GM18511 (cell line): ENCODE results near the gene CRIP2.

ENCODE experiments used
- ATAC-seq: cut with Tn5 transposase; IDR thresholded peaks from one replicate; pipeline ENCODE4 v1.9.1; 2021; ENCODE audit warnings: mild to moderate bottlenecking, moderate library complexity; ENCODE audit not compliant: unreplicated experiment

Gene CRIP2

DNA sequence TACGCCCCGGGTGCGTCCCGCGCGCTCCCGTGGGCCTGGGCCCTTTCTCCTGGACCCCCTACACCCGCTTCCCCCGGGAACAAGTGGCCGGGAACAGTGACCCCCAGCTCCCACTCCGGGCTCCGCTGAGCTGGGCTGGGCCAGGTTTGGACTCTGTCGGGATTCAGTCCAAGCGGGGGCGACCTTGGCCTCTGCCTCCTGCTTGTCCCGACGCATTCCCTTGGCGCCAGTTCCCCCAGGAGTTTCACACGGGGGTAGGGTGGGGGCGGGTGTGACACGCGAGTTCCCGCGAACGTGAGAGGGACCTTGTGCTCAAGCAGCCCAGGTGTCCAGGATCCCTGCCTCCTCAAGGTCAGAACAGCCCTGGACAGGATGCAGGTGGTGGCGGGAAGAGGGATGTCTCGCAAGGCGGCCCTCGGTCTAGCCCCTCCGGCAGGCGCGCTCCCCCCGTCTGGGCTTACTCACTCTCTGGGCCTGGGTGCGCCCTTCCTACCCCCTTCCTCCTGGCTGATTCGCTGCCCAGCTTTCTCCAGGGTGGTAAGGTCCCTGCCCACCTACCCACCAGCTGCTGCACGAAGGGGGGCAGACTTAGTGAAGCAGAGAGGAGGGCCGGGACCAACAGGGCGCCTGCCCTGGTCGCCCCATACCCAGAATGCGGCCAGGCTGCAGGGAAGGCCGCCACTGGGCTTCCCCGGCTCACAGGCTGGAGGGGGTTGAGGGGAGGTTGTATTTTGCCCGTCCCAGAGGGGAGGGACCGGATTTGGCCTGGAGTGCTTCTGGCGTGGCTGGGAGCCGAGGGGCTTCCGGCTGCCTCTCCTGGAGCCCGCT, 862 bp downstream of the CRIP2 start:
- ATAC-seq = no peak

DNA sequence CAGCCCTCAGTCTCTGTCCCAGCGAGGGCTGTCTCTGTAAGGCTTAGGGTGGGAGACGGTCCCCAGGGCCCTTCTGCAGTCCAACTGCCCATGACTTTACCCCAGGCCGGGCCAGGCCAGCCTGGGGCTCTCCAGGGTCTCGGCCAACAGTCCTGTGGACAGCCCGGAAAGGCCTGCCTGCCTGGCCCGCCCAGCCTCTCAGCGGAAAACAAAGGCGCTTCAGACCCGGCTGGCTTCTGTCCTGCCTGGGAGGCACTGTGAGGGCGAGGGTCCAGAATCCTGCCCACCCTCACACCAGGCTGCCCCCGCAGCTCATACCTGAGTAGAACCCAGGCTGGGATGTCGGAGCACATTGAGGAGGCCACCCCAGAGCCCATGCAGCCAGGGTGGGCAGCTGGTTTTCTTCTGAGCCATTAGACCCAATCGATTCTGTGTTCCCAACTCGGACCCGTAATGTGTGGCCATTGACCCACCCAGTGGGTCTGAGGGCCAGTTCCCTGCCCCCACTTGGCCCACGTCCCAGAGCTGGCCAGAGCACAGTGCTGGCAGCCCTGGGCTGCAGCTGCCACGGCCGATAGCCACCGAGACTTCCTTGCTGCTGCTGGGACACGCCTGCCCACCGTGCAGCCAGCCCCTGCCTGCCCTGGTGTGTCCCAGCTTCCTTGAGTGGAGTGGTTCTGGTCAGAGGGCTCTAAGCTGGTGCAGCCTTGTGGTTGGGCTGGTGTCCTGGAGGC, 1.6 kb downstream of the CRIP2 start:
- ATAC-seq = no peak

DNA sequence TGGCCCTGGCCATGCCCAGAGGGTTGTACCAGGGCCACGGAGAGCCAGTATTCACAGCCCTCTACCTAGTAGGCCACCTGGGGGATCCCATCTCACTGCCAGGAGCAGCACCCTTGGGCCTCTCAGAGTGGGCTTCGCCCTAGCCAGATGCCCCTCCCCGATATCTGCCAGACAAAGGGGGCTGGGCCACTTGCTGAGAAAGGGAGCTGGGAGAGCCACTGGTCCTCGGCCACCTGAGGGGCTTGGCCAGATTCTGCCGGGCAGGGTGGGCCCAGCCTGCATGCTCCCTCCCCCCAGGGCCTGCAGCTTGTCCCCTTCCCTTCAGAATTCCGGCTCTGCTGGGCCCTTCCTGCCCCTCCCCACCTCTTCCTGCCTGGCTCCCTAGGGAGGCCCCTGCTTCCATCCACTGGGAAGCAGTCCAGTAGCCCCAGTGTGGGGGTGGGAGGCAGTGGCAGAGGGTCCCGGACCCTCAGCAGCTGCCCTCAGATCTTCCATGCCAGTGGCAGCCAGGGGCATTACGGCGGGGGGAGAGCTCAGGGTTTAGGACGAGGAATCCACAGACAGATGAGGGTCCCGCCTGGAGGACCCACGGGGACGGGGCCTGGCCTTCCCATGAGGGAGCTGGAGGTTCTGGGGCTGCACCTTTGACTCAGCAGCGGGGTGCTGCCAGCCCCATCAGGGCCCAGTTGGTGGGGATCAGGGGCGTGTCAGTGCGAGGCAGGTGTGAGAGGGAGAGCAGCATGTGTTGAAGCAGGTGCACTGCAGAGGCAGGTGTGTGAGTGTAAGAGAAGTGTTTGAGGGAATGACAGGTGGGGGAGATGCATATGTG, 2.4 kb downstream of the CRIP2 start:
- ATAC-seq = no peak

DNA sequence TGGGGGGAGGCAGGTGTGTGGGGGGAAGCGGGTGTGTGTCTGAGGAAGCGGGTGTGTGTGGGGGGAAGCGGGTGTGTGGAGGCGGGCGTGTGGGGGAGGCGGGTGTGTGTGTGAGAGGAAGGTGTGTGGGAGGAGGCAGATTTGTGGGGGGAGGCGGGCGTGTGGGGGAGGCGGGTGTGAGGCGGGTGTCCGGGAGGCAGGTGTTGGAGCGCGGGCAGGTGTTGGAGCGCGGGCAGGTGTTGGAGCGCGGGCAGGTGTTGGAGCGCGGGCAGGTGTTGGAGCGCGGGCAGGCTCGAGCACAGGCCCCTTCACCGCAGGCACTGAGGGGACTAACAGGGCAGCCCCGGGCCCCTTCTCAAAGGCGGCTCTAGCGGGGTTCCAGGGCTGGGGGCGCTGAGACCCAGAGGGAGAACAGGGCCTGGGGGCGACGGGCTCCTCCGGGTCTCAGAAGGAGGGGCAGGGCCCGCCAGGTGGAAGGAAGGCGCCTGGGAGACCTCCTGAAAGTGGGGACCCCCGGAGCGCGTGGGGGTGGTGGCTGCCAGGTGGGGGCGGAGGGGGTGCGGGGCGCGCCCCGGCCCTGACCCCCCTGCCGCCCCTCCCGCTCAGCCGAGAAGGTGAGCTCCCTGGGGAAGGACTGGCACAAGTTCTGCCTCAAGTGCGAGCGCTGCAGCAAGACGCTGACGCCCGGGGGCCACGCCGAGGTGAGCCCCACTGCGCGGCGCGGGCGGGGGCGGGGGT, 3.2 kb downstream of the CRIP2 start:
- no peak for ATAC-seq

DNA sequence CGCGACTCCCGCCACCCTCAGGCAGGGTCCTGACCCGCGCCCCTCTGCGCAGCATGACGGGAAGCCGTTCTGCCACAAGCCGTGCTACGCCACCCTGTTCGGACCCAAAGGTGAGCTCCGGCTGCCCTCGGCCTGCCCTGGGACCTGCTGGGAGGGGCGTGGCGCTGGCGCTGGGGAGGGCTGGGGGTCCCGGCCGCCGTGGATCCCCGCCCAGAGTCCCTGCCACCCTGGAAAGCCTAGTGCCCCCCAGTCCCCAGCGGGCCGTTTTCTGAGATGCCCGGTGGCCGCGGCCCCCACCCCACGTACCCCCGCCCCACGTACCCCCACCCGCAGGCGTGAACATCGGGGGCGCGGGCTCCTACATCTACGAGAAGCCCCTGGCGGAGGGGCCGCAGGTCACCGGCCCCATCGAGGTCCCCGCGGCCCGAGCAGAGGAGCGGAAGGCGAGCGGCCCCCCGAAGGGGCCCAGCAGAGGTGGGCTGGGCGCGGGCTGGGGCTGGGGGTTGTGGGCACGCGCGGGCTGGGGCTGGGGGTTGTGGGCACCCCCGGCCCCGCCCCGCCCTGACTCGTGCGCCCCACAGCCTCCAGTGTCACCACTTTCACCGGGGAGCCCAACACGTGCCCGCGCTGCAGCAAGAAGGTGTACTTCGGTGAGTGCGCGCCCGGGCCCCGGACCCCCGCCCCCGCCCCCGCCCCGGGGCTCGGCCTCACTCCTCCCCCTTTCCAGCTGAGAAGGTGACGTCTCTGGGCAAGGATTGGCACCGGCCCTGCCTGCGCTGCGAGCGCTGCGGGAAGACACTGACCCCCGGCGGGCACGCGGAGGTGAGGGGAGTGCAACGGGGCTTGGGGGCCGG, 4.0 kb downstream of the CRIP2 start:
- no peak for ATAC-seq

DNA sequence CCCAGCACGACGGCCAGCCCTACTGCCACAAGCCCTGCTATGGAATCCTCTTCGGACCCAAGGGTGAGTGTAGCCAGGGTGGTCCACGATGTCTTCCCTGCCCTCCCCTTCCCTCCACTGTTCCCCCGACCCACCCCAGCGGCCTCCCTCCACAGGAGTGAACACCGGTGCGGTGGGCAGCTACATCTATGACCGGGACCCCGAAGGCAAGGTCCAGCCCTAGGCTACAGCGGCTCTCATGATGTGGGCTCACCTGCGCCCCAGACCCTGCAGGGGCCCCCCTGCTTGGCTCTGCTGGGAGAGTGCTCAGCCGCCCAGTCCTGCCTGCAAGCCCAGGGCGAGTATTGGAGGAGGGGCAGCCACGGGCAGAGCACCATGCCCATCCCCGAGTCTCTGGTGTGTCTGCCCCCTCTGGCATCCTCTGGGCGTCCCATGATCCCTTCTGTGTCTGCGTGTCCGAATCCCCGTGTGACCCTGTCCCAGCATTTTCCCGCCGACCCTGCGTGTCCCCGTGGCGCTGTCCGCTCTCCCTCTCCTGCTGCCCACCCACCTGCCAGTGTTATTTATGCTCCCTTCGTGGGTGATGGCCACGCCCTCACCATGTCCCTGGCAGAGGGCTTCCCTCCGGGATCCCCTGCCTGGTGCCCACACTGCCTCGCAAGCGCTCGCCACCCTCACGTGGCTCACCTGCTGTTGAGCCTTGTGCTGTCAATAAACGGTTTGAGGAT, 5.0 kb downstream of the CRIP2 start:
- ATAC-seq = no peak

DNA sequence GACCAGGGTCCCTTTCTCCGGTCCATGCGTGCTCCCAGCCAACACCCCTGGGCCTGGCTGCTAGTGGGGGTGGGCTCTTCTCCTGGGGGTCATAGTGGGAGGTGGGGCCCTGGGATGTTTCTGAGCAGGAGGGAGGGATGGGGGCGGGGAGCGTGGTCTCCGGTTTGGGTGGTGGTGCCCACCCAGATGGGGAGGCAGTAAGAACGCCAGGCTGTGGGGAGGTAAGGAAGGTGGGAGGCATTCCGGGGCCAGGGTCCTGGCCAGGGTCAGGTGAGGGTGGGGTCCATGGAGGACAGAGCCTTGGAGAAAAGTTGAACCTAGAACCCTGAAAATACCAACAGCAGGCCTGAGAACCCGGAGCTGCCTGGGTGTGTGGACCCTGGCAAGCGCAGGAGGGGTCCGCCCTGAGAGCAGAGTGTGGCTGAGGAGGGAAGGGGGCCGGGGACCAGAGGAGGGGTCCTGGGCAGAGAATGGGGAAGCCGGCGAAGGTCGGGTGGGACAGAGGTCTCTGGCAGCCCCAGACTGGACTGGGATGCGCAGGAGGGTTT, 5.7 kb downstream of the CRIP2 start:
- no peak for ATAC-seq

DNA sequence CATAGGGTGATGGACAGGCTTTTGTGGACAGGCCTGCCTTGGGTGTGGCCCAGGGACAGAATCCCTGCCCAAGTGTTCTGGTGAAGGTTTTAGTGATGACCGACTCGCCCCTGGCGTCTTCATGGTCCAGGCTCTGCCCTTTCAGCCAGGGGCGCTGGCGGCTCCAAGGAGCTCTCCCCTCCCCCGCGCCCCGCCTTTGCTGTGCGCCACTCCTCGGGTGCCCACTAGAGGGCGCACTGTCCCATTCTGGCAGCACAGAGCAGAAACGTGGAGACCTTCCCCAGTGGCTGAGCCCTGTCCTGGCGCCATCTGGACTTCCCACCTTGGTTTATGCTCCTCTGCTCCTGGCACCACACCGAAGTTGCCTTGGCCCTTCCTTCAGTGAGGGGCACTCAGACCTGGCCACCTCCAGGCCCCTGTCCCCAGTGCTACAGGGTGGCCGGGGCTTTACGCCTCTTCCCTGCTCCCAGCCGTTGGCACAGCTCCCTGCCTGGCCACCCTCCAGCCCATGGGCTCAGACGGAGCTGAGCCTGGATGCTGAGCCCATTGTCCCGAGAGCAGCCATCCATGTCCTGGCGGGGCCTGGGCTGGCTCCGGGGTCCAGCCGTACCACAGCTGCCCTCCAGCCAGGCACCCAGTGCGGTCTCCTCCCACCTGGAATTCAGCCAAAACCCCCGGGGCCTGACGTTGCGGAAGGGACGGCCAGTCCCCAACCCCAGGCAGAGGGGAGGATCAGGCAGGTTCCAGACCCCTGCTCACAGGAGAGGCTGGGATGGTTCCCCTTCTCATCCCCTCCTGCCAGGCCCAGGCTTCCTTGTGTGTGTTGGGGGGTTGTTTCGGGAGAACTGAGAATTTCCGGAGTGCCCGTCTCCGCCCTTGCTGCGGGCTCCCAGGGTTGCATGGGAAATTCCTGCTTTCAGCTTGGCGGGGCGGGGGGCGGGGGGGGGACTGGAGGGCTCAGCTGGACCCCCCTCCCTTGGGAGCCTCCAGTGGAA, 6.5 kb downstream of the CRIP2 start:
- ATAC-seq = peak; percentile 63

DNA sequence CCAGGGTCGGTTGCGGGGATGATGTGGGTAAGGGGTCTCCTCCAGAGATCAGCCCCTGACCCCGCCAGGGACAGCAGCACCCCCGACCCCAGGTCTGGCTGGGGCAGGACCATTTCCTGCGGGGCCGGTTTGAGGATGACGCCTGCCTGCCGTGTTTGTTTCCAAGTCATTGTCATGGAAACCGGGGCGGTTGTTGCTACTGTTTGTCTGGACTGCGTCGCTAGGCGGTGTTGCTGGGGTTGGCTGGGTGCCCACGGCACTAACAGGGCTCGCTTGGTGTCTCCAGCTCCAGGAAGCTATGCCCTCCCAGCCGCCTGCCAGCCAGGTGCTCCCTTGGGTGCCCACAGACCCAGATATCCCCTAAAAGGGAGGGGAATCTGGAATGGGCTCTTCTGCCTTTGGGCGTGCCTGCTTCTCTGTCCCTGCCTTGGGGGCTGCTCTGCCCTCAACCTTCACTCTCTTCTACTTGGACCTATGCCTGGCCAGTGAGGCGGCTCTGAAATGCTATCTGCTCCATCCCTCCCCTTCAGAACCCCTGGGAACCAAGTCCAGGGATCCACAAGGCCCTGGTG, 7.4 kb downstream of the CRIP2 start:
- peak; percentile 63 for ATAC-seq

DNA sequence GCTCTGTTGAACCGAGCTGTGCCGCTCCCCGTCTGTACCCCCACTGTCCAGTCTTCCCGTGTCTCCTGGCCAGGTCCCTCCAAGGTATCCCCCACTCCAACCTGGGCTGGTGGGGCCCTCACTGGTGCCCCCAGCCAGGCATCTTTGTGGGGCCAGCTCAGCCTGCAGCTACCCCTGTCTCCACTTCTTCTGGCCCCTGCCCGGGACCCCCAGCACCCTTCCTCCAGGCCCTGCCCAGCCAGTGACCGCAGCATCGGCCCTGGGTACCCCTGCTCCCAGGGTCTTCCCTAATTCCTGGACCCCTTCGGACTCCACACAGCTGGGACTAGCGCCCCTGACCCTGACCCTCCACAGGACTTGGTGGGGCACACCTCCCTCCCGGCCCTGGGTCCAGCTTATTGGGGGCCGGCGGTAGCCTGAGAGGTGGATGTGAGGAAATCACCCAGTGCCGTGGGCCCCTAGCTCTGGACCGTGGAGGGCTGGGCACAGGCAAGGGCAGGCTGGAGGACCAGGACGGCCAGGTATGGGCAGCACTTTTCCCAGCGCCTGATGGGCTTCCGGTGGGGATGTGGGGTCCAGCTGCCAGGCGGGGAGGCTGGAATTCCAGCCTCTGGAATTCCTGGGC, 8.0 kb downstream of the CRIP2 start:
- ATAC-seq = no peak

DNA sequence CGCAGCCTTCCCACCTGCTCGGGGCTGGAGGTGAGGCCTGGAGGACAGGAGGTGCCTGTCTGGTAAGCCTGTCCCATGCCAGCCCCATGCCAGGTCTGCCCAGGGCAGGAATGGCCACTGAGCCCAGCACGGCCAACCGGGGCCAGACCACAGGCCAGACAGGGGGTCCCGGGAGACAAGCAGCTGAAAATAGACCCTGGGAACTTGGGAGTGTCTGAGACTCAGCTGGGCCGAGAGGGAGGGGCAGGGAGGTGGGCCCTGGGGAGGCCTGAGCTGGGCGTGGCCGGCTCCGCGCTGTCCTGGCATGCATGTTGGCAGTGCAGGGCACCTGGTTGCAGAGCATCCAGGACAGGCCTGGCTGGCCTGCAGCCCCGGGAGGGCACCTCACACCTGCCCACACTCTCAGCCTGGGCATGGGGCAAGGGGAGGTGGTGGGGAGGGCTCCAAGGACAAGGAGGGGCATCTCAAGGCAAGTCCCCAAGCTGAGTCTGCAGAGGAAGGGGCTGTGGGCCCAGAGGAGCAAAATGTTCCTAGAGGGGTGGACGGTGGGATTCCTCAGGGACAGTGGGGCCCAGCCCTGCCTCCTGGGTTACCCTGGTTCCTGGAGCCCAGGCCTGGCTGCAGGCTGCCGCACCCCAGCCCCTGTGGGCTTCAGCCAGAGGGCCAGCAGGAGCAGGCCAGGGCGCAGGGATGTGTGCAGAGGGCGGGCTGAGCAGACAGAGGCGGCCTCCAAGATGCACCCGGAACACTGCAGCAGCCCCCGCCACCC, 8.9 kb downstream of the CRIP2 start:
- no peak for ATAC-seq

DNA sequence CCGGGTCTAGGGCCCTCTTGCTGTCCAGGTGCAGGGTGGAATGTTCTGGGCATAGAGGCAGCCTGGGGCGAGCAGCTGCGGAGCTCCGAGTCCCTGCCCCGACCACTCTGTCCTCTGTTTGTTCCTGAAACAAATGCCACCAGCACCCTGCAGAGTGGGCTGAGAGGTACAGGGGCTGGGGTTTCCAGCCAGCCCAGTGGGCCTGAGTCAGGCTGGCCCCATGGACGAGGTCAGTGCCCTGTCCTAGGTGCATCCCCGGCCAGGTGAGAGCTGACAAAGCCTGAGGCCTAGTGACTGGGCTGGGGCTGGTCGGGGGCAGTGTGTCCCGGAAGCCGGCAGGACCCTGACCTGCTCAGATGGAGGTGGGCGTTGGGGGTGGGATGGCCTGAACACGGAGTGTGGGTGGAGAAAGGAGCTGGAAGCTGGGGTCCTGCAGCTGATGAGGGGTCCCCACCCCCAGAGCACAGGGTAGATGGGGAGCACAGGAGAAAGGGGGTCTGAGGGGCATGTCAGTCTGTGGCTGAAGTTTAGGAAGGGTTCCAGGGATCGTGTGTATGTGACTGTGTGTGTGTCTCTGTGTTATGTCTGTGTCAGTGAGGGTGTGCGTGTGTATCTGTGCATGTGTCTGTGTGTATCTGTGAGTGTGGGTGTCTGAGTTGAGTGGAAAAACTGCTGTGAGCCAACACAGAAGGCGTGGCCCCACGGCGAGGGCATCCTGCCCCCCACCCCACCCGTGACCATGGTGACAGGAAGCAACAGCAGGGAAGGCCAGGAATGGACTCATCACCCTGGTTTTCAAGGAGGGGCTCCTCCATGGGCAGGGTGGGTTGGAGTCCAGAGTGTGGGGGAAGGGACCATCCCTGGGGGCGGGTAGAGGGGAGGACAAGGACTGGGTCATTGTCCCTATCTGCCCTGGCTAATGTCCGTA, 9.7 kb downstream of the CRIP2 start:
- no peak for ATAC-seq

DNA sequence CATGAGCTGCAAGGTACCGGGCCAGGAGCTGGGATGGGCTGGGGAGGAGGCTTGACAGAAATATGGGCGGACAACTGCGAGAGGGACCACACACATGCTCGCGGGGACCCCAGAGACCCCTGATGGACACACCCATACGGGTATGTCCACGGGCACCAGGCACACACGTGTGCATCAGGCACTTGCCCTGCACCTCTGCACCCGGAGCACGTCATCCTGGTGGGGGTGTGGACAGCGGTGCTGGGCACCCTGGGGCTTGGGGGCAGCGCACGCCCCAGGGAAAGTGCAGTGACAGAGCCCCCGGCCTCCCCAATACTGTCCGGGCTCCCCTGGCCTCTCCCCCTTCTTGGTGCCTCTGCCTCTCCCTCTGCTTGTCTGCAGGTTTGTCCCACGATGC, 10.4 kb downstream of the CRIP2 start:
- no peak for ATAC-seq

DNA sequence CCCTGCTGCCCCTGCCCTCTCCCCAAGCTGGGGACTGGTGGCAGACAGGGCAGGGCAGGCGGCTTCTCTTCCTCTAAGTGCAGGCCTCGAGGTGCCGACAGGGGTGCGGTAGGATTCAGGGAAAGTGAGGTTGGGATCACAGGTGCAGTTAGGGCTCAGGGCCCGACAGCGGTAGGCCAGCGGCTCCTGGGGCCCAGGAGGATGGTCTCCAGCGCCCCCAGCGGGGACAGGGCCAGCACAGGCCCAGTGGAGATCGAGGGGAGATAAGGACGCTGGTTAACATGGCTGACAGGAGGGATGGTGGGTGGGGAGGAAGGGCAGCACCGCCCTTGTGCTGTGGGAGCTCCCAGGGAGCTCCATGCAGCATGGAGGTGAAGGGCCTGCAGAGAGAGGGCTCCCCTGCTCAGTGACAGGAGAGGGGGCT, 11.1 kb downstream of the CRIP2 start:
- ATAC-seq = no peak
